Ovary (tissue), 9 donors: Measurements from ENCODE around the gene NTN5. TPM values are rescaled to one million over a fixed set of nuclear protein-coding genes. Genes with fewer than 3 reads are reported as not detected.

ENCODE experiments used
- DNase-seq, 5 donors: peaks; one replicate each; pipeline ENCODE4 v3.0.0-alpha.2; 2019 to 2020
- H3K27ac ChIP-seq, 2 donors: fragments of 200-600 bp; one replicate each; pipeline versions ENCODE4 v1.5.1 to v1.8.0; 2019 to 2022
- H3K27me3 ChIP-seq: fragments of 200-600 bp; one replicate; pipeline ENCODE4 v1.8.0; 2022
- H3K36me3 ChIP-seq: fragments of 200-600 bp; sonication (generic); one replicate; pipeline ENCODE4 v1.5.1; 2019
- H3K4me1 ChIP-seq: one replicate; pipeline ENCODE4 v1.8.1; 2013; ENCODE audit warnings: mild to moderate bottlenecking, moderate library complexity; ENCODE audit not compliant: insufficient read depth
- H3K4me3 ChIP-seq: fragments of 200-600 bp; sonication (generic); one replicate; pipeline ENCODE4 v1.5.1; 2017
- H3K9me3 ChIP-seq, 2 donors: fragments of 200-600 bp in 1 of 2; sonication (generic) in 1 of 2; one replicate each; pipeline versions ENCODE4 v1.5.1 to v1.8.1; 2013 to 2019; ENCODE audit warnings: mild to moderate bottlenecking in 1 of 2, moderate library complexity in 1 of 2
- EP300 ChIP-seq: sonication (generic); formaldehyde crosslinking; IDR thresholded peaks from one replicate; pipeline ENCODE4 v1.6.1; 2017; ENCODE audit warnings: antibody characterized with exemption
- POLR2A ChIP-seq: fragments of 450-650 bp; IDR thresholded peaks from one replicate; pipeline ENCODE4 v1.6.1; 2017; ENCODE audit warnings: antibody characterized with exemption, mild to moderate bottlenecking, moderate library complexity
- WGBS, 3 donors: extraction: QIAGEN DNeasy Blood & Tissue Kit in 1 of 3; methylation state at CpG; one replicate each; pipeline versions ENCODE4 v1.1.5 to v1.1.7; 2013 to 2017; 5-methylcytosine and 5-hydroxymethylcytosine counted together
- intact Hi-C, 4 donors: fragments of 100-400 bp; cut with DNase I; formaldehyde crosslinking; loops; one replicate each; pipeline versions ENCODE4 v1.11.0 to v1.15.1; 2022 to 2023
- polyA plus RNA-seq, 2 donors: library from polyadenylated mRNA; stranded (reverse); fragments of 200-250 nt in 1 of 2; fragments of 350-450 nt in 1 of 2; fragmentation: Illumina TruSeq in 1 of 2; extraction: RNeasy Lipid Tissue Mini Kit (QIAGEN cat#74804) in 1 of 2; gene quantifications; one replicate each; pipeline ENCODE4 v1.2.3, GENCODE V29; 2013 to 2014
- total RNA-seq, 7 donors: library from RNA; depleted of rRNA in 2 of 7; stranded (reverse); fragments of >200 nt in 2 of 7; fragmentation: NEBNext Ultra II Directional in 3 of 7; extraction: Animal tissue kit (Norgen Biotek cat#: 25700) in 3 of 7; gene quantifications; one replicate each; pipeline versions ENCODE4 v1.1.0 to v1.2.4, GENCODE V29; 2016 to 2023
- TF ChIP-seq, protein P1 (sequence below), 3 donors: fragments of 450-650 bp in 2 of 3; fragments of 200-600 bp in 1 of 3; IDR thresholded peaks; one replicate each; pipeline versions ENCODE4 v1.5.1 to v1.8.0; 2016 to 2022; ENCODE audit warnings: antibody characterized with exemption in 3 of 3, mild to moderate bottlenecking in 1 of 3
- donor health status: DM: no; HTN: no; CAD: no; lungs with moderate emphysema.
- donor health status: DM: no; HTN: no; CAD: no.
- donor health status: Bipolar disorder and iron deficiency.
- donor health status: DM: yes; HTN: yes; CAD: no.
- donor health status: DM: no; HTN: no; CAD: no.
- donor health status: DM: yes; HTN: yes; CAD: no.

The NTN5 gene
- total and polyA plus RNA-seq, 9 donors = 0.23 to 3.8 (median 2.0) TPM

- DNase-seq = peak in 1 of 5 donors; percentile 54
- Histone ChIP-seq H3K4me3 (no peak overlapping the region), H3K4me1 (peaks cover 4% of the 10 kb centered on the region), H3K27me3 (no peaks in the 10 kb centered on the region), H3K36me3 (no peaks in the 10 kb centered on the region), H3K9me3 (no peaks in the 10 kb centered on the region), H3K27ac (no peak overlapping the region)
- 71 to 82% (median 81%) methylated on average over 36 to 39 of the region's 39 CpGs for WGBS, 3 donors
- no peak for TF ChIP-seq POLR2A
- TF ChIP-seq, protein P1, sequence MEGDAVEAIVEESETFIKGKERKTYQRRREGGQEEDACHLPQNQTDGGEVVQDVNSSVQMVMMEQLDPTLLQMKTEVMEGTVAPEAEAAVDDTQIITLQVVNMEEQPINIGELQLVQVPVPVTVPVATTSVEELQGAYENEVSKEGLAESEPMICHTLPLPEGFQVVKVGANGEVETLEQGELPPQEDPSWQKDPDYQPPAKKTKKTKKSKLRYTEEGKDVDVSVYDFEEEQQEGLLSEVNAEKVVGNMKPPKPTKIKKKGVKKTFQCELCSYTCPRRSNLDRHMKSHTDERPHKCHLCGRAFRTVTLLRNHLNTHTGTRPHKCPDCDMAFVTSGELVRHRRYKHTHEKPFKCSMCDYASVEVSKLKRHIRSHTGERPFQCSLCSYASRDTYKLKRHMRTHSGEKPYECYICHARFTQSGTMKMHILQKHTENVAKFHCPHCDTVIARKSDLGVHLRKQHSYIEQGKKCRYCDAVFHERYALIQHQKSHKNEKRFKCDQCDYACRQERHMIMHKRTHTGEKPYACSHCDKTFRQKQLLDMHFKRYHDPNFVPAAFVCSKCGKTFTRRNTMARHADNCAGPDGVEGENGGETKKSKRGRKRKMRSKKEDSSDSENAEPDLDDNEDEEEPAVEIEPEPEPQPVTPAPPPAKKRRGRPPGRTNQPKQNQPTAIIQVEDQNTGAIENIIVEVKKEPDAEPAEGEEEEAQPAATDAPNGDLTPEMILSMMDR (IDR thresholded peaks at IDR 0.05) = no peak
- no peak for TF ChIP-seq EP300
- intact Hi-C loops = loop anchor here in 2 of 4 donors (10.0 kb wide), 2 partner anchors 128 to 288 kb away; partner anchors contain the start of gene EMP3 (in 1 of the 2)
Measured at GRCh38 chr19:48613024-48613851, 59.6 kb downstream of the NTN5 start.

GRCh38 chr19:48611872-48612271 is 60.9 kb downstream of the NTN5 start:
- intact Hi-C loops = loop anchor here in 2 of 4 donors (10.0 kb wide), 2 partner anchors 127 to 287 kb away; partner anchors contain the start of gene EMP3 (in 1 of the 2)
- WGBS, 3 donors = 81 to 85% (median 83%) methylated on average over 14 of the region's 14 CpGs

More at GRCh38 chr19:48611872-48612271, 60.9 kb downstream of the NTN5 start:
- no peak for TF ChIP-seq POLR2A
- no peak for TF ChIP-seq EP300
- TF ChIP-seq, protein P1 (IDR thresholded peaks at IDR 0.05) = no peak
- Histone ChIP-seq H3K36me3 (no peaks in the 10 kb centered on the region), H3K27me3 (no peaks in the 10 kb centered on the region), H3K27ac (no peak overlapping the region), H3K4me3 (no peak overlapping the region), H3K9me3 (no peaks in the 10 kb centered on the region), H3K4me1 (no peaks in the 10 kb centered on the region)
- DNase-seq = no peak

Other genes starting within 250 kb of the NTN5 start
- gene GRWD1, start 227.0 kb downstream of the NTN5 start, total RNA-seq = 10 to 100 TPM; 16.5 to 41.9 (median 32.5) TPM
- gene GRWD1, start 227.0 kb downstream of the NTN5 start, polyA plus RNA-seq = 10 to 100 TPM in 1 of 2 donors, 1 to 10 TPM in 1; 9.5 to 14.8 TPM
- gene KCNJ14, start 217.4 kb downstream of the NTN5 start, total RNA-seq = 1 to 10 TPM in 5 of 7 donors, under 1 TPM in 2; 0.48 to 2.2 (median 1.4) TPM
- under 1 TPM; 0.56 to 0.63 TPM for gene KCNJ14, start 217.4 kb downstream of the NTN5 start, polyA plus RNA-seq
- 10 to 100 TPM; 38.5 to 66.5 (median 49.4) TPM for gene CYTH2, start 203.6 kb downstream of the NTN5 start, total RNA-seq
- gene CYTH2, start 203.6 kb downstream of the NTN5 start, polyA plus RNA-seq = 10 to 100 TPM; 27.6 to 58.2 TPM
- gene LMTK3, start 161.2 kb downstream of the NTN5 start, total RNA-seq = 1 to 10 TPM in 1 of 7 donors, under 1 TPM in 6; 0.38 to 2.5 (median 0.50) TPM
- gene LMTK3, start 161.2 kb downstream of the NTN5 start, polyA plus RNA-seq = under 1 TPM in 1 of 2 donors, not detected in 1; 0.27 TPM
- gene SULT2B1, start 120.8 kb downstream of the NTN5 start, total RNA-seq = under 1 TPM in 1 of 7 donors, not detected in 6; 0.20 TPM
- under 1 TPM in 1 of 2 donors, not detected in 1; 0.10 TPM for gene SULT2B1, start 120.8 kb downstream of the NTN5 start, polyA plus RNA-seq
- not detected for gene SPACA4, start 66.3 kb downstream of the NTN5 start, total RNA-seq
- not detected for gene SPACA4, start 66.3 kb downstream of the NTN5 start, polyA plus RNA-seq
- gene FAM83E, start 57.9 kb downstream of the NTN5 start, total RNA-seq = 1 to 10 TPM in 5 of 7 donors, not detected in 2; 1.1 to 6.9 (median 1.5) TPM
- under 1 TPM in 1 of 2 donors, not detected in 1; 0.16 TPM for gene FAM83E, start 57.9 kb downstream of the NTN5 start, polyA plus RNA-seq
- 1,000 to 10,000 TPM; 2,699 to 8,435 (median 3,584) TPM for gene RPL18, start 53.8 kb downstream of the NTN5 start, total RNA-seq
- 1,000 to 10,000 TPM; 1,780 to 6,110 TPM for gene RPL18, start 53.8 kb downstream of the NTN5 start, polyA plus RNA-seq
- 10 to 100 TPM; 12.3 to 37.2 (median 27.0) TPM for gene SPHK2, start 53.5 kb downstream of the NTN5 start, total RNA-seq
- gene SPHK2, start 53.5 kb downstream of the NTN5 start, polyA plus RNA-seq = 10 to 100 TPM in 1 of 2 donors, 1 to 10 TPM in 1; 2.9 to 24.5 TPM
- 10 to 100 TPM; 19.7 to 69.8 (median 34.6) TPM for gene DBP, start 35.6 kb downstream of the NTN5 start, total RNA-seq
- gene DBP, start 35.6 kb downstream of the NTN5 start, polyA plus RNA-seq = 10 to 100 TPM; 19.8 to 29.0 TPM
- 10 to 100 TPM; 14.9 to 52.5 (median 40.8) TPM for gene CA11, start 26.8 kb downstream of the NTN5 start, total RNA-seq
- 10 to 100 TPM; 43.1 to 53.1 TPM for gene CA11, start 26.8 kb downstream of the NTN5 start, polyA plus RNA-seq
- 1 to 10 TPM in 5 of 7 donors, not detected in 2; 1.0 to 2.5 (median 2.4) TPM for gene FUT2, start 23.0 kb upstream of the NTN5 start, total RNA-seq
- under 1 TPM; 0.10 to 0.23 TPM for gene FUT2, start 23.0 kb upstream of the NTN5 start, polyA plus RNA-seq
- gene MAMSTR, start 46.7 kb upstream of the NTN5 start, total RNA-seq = 10 to 100 TPM in 5 of 7 donors, 1 to 10 TPM in 2; 1.3 to 17.1 (median 11.2) TPM
- gene MAMSTR, start 46.7 kb upstream of the NTN5 start, polyA plus RNA-seq = 1 to 10 TPM; 3.7 to 5.7 TPM
- gene RASIP1, start 67.6 kb upstream of the NTN5 start, total RNA-seq = 10 to 100 TPM in 5 of 7 donors, 1 to 10 TPM in 2; 4.9 to 25.9 (median 14.2) TPM
- 10 to 100 TPM in 1 of 2 donors, 1 to 10 TPM in 1; 4.1 to 18.4 TPM for gene RASIP1, start 67.6 kb upstream of the NTN5 start, polyA plus RNA-seq
- gene IZUMO1, start 73.9 kb upstream of the NTN5 start, total RNA-seq = under 1 TPM in 2 of 7 donors, not detected in 5; 0.11 to 0.67 TPM
- under 1 TPM; 0.08 to 0.13 TPM for gene IZUMO1, start 73.9 kb upstream of the NTN5 start, polyA plus RNA-seq
- 1 to 10 TPM in 3 of 7 donors, under 1 TPM in 4; 0.48 to 4.0 (median 0.87) TPM for gene FUT1, start 79.6 kb upstream of the NTN5 start, total RNA-seq
- gene FUT1, start 79.6 kb upstream of the NTN5 start, polyA plus RNA-seq = 1 to 10 TPM; 1.3 to 1.4 TPM
- not detected for gene FGF21, start 82.5 kb upstream of the NTN5 start, total RNA-seq
- not detected for gene FGF21, start 82.5 kb upstream of the NTN5 start, polyA plus RNA-seq
- 10 to 100 TPM; 29.1 to 73.6 (median 55.5) TPM for gene BCAT2, start 138.0 kb upstream of the NTN5 start, total RNA-seq
- 10 to 100 TPM in 1 of 2 donors, 1 to 10 TPM in 1; 7.8 to 70.5 TPM for gene BCAT2, start 138.0 kb upstream of the NTN5 start, polyA plus RNA-seq
- 10 to 100 TPM; 22.9 to 82.8 (median 46.1) TPM for gene HSD17B14, start 163.5 kb upstream of the NTN5 start, total RNA-seq
- gene HSD17B14, start 163.5 kb upstream of the NTN5 start, polyA plus RNA-seq = 10 to 100 TPM; 10.6 to 78.7 TPM
- gene PLEKHA4, start 195.6 kb upstream of the NTN5 start, total RNA-seq = 10 to 100 TPM; 18.3 to 96.5 (median 52.7) TPM
- gene PLEKHA4, start 195.6 kb upstream of the NTN5 start, polyA plus RNA-seq = 10 to 100 TPM; 18.8 to 50.9 TPM
- gene PPP1R15A, start 199.4 kb upstream of the NTN5 start, total RNA-seq = 100 to 1,000 TPM in 1 of 7 donors, 10 to 100 TPM in 6; 22.8 to 156 (median 40.1) TPM
- 10 to 100 TPM; 63.2 to 66.2 TPM for gene PPP1R15A, start 199.4 kb upstream of the NTN5 start, polyA plus RNA-seq
- 1 to 10 TPM in 5 of 7 donors, not detected in 2; 1.8 to 3.3 (median 2.5) TPM for gene TULP2, start 225.7 kb upstream of the NTN5 start, total RNA-seq
- gene TULP2, start 225.7 kb upstream of the NTN5 start, polyA plus RNA-seq = under 1 TPM; 0.35 to 0.40 TPM
- gene NUCB1, start 227.3 kb upstream of the NTN5 start, total RNA-seq = 100 to 1,000 TPM; 128 to 249 (median 189) TPM
- gene NUCB1, start 227.3 kb upstream of the NTN5 start, polyA plus RNA-seq = 100 to 1,000 TPM; 141 to 230 TPM